ENCODE data around the gene KEAP1. TPM values are rescaled to one million over a fixed set of nuclear protein-coding genes. Genes with fewer than 3 reads are reported as not detected.
A peak's percentile ranks its signal among the peaks of the same experiment; 100 is the strongest.

KEAP1 gene
- total RNA-seq, 4 donors from 2014 or later: 44.3 to 75.8 (median 69.9) TPM

GRCh38 chr19:10499550-10500246 is 3.5 kb downstream of the KEAP1 start:
- 72% methylated on average over 3 of the region's 24 CpGs for WGBS
- no peaks in the 10 kb centered on the region for H3K27me3 ChIP-seq
- H3K36me3 ChIP-seq: peaks cover 52% of the 10 kb centered on the region
- no peaks in the 10 kb centered on the region for H3K9me3 ChIP-seq
- H3K4me3 ChIP-seq: no peak overlapping the region
- TF ChIP-seq POLR2A (IDR thresholded peaks at IDR 0.05) (no peak), POLR2AphosphoS5 (IDR thresholded peaks at IDR 0.05) (no peak), CTCF (IDR thresholded peaks at IDR 0.05) (no peak), EP300 (IDR thresholded peaks at IDR 0.05) (no peak)
- peaks cover 43% of the 10 kb centered on the region for H3K4me1 ChIP-seq
- DNase-seq (ENCODE audit: low spot score in 2 of 2): no peak
- H3K27ac ChIP-seq: no peak overlapping the region

GRCh38 chr19:10497371-10497770 is 5.8 kb downstream of the KEAP1 start:
- no peak for TF ChIP-seq EP300 (IDR thresholded peaks at IDR 0.05)
- Histone ChIP-seq H3K4me3 (no peak overlapping the region), H3K27ac (no peak overlapping the region), H3K4me1 (peaks cover 40% of the 10 kb centered on the region), H3K27me3 (no peaks in the 10 kb centered on the region), H3K9me3 (no peaks in the 10 kb centered on the region), H3K36me3 (peaks cover 64% of the 10 kb centered on the region)
- DNase-seq (ENCODE audit: low spot score in 2 of 2): no peak
- 95% methylated on average over 4 of the region's 4 CpGs for WGBS

- H3K27me3 ChIP-seq: no peaks in the 10 kb centered on the region
- H3K27ac ChIP-seq: no peak overlapping the region
- no peak for DNase-seq (ENCODE audit: low spot score in 2 of 2)
- no peaks in the 10 kb centered on the region for H3K9me3 ChIP-seq
- TF ChIP-seq EP300 (IDR thresholded peaks at IDR 0.05): no peak
- TF ChIP-seq POLR2A (IDR thresholded peaks at IDR 0.05): no peak
- no peak for TF ChIP-seq POLR2AphosphoS5 (IDR thresholded peaks at IDR 0.05)
- no peak for TF ChIP-seq CTCF (IDR thresholded peaks at IDR 0.05)
- no peaks in the 10 kb centered on the region for H3K4me1 ChIP-seq
- 88% methylated on average over 29 of the region's 43 CpGs for WGBS
- peaks cover 84% of the 10 kb centered on the region for H3K36me3 ChIP-seq
- H3K4me3 ChIP-seq: no peak overlapping the region
Measured at GRCh38 chr19:10491472-10492047, 11.6 kb downstream of the KEAP1 start.

DNA sequence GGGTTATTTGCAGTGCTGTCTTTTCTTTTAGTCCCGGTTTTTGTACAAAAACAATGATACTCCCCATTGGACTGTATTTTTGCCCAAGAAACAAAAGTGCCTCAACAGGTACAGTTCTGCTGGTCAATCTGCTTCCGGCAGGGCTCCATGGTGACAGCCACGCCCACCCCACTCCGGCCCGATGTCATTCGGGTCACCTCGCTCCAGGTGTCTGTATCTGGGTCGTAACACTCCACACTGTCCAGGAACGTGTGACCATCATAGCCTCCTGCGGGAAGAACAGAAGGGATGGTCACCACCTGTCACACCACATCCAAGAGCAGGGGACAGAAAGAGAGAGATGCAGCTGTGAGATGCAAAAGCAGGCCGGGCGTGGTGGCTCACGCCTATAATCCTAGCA is 16.6 kb downstream of the KEAP1 start:
- no peaks in the 10 kb centered on the region for H3K27me3 ChIP-seq
- no peaks in the 10 kb centered on the region for H3K9me3 ChIP-seq
- no peak for DNase-seq (ENCODE audit: low spot score in 2 of 2)
- no peak for TF ChIP-seq POLR2A (IDR thresholded peaks at IDR 0.05)
- H3K4me1 ChIP-seq: no peaks in the 10 kb centered on the region
- no peak overlapping the region for H3K27ac ChIP-seq
- H3K36me3 ChIP-seq: peaks cover 67% of the 10 kb centered on the region
- 89% methylated on average over 13 of the region's 13 CpGs for WGBS
- no peak overlapping the region for H3K4me3 ChIP-seq

- H3K27ac ChIP-seq: peak overlapping the region; percentile 14
- WGBS: under 1% methylated on average over 16 of the region's 36 CpGs
Measured at GRCh38 chr19:10478903-10479384, 24.2 kb downstream of the KEAP1 start.

More at GRCh38 chr19:10478903-10479384, 24.2 kb downstream of the KEAP1 start:
- peaks cover 16% of the 10 kb centered on the region for H3K4me1 ChIP-seq
- no peaks in the 10 kb centered on the region for H3K36me3 ChIP-seq
- H3K4me3 ChIP-seq: peak overlapping the region; percentile 48
- peak; percentile 26 to 80 for TF ChIP-seq CTCF (IDR thresholded peaks at IDR 0.05)
- TF ChIP-seq POLR2A (IDR thresholded peaks at IDR 0.05): no peak
- TF ChIP-seq EP300 (IDR thresholded peaks at IDR 0.05): no peak
- no peaks in the 10 kb centered on the region for H3K27me3 ChIP-seq
- no peaks in the 10 kb centered on the region for H3K9me3 ChIP-seq
- peak; percentile 93 to 96 for DNase-seq (ENCODE audit: low spot score in 2 of 2)

All from suprapubic skin (tissue), 4 donors.